ENCODE measurements around the gene CDC42.
A peak's percentile ranks its signal among the peaks of the same experiment; 100 is the strongest.
"Not testable (repeated sequence)": the region's sequence is repeated elsewhere in the genome, so short reads cannot be mapped to it uniquely, and the experiment has no call there.

Gene CDC42

DNA sequence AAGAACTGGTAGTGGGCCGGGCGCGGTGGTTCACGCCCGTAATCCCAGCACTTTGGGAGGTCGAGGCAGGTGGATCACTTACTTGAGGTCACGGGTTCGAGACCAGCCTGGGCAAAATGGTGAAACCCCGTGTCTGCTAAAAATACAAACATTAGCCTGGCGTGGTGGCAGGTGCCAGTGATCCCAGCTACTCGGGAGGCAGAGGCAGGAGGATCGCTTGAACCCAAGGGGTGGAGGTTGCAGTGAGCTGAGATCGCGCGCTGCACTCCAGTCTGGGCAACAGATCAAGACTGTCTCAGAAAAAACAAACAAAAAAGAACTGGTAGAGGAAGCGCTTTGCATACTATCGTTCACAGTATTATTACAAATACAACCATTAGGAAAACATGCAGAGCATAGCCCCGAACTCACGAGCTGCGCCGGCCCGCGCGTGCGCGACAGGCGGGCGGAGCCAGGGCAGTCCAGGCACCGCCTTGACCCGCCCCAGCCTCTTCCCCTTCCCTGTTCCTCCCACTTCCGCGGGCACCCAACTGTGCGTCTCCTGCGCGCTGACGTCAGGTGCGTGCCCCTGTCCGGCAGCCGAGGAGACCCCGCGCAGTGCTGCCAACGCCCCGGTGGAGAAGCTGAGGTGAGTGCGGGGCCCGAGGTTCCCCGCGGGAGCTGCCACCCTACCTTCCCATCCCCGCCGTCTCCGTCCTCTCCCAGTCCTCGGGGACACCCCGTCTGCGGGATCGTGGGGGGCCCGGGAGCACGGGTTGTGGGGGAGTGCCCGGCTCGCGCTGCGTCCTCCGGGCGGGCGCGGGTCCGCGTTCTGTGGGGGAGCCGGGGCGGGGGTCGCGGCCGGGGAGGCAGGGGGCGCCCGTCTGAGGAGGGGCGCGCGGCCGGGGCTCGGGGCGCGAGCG, at the start of gene CDC42:
Gene CDC42, plus strand, starts transcription at position 595 of the 902 bp plus-strand sequence. CDS start 25,770 bp downstream, outside the sequence.
- DNase-seq, result peak; percentile 98

DNA sequence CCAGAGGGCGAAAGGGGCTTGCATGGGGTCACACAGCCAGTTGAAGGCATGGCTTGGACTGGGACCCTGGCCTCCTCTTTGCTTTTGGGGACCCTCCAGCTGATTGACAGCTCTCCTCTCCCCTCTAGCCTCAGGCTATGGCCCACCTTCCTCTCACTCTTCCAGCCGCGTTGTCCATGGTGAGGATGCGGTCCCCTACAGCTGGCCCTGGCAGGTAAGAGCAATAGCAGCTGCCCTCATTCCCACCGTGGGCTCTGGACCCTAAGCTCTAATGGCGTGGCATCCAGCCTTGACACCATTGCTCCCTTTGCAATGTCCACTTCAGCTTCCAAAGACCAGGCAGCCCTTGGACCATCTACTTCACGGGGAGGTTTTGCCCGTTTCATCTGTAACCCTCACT, 49.6 kb upstream of the CDC42 start:
- DNase-seq, result not testable (repeated sequence)

DNA sequence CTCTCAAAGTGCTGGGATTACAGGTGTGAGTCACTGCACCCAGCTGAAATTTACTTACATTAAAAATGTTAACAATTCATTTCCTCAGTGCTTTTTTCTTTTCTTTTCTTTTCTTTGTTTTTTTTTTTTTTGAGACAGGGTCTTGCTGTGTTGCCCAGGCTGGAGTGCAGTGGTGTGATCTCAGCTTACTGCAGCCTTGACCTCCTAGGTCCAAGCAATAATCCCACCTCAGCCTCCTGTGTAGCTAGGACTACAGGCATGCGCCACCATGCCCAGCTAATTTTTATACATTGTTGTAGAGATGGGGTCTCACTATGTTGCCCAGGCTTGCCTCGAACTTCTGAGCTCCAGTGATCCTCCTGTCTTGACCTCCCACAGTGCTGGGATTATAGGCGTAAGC, 48.5 kb upstream of the CDC42 start:
- not testable (repeated sequence) for DNase-seq

DNA sequence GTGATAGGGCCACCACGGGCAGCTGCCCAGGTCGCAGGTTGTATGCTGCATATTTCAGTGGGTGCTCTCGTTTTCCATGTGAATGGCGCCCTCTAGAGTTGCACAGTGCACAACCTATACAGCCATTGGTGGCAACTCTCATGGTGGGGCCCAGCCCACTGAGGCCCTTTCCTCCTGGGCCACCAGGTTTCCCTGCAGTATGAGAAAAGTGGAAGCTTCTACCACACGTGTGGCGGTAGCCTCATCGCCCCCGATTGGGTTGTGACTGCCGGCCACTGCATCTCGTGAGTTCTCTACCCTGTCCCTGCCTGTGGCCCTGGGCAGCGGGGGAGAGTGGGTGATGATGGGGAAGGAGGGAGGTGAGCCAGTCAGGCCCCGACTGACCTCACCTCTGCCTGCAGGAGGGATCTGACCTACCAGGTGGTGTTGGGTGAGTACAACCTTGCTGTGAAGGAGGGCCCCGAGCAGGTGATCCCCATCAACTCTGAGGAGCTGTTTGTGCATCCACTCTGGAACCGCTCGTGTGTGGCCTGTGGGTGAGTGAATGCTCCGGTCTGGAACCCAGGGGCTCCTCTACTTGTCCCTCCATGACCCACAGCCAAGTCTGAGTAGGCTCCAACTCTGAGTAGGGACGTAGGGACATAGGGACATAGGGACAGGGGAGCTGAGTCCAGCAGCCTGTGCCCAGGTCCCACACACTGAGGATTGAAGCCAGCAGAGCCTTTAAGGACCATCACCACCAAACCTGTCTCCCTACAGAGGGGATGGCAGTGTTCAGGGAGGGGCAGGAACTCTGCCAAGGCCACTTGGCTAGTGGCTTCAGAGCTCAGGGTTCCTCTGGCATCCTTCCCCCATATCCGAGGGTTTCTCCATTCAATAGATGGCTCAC, 47.0 kb upstream of the CDC42 start:
- DNase-seq, result not testable (repeated sequence)

DNA sequence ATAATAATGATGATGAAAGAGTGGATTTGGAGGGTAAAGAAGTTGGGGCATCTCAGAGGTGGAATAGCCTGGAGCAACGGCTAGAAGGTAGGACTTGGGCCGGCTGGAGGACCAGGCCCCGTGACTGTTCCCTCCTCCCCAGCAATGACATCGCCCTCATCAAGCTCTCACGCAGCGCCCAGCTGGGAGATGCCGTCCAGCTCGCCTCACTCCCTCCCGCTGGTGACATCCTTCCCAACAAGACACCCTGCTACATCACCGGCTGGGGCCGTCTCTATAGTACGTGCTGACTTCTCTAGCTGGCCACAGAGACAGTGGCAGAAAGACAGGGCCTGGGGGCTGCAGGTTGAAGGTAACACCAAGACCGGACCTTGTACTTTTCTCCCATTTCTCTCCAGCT, 45.8 kb upstream of the CDC42 start:
- DNase-seq, result not testable (repeated sequence)

DNA sequence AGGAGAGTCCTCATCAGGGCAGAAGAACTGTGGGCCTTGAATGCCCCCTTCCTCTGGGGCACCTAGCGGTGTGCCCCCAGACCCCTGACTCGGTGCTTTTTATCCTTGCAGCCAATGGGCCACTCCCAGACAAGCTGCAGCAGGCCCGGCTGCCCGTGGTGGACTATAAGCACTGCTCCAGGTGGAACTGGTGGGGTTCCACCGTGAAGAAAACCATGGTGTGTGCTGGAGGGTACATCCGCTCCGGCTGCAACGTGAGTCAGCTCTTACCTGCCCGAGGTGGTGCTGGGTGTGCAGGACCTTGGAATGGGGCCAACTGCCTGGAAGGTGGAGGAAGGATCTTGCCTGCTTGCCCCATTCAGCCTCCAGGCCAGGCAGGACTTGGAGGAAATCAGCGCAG, 45.2 kb upstream of the CDC42 start:
- not testable (repeated sequence) for DNase-seq

DNA sequence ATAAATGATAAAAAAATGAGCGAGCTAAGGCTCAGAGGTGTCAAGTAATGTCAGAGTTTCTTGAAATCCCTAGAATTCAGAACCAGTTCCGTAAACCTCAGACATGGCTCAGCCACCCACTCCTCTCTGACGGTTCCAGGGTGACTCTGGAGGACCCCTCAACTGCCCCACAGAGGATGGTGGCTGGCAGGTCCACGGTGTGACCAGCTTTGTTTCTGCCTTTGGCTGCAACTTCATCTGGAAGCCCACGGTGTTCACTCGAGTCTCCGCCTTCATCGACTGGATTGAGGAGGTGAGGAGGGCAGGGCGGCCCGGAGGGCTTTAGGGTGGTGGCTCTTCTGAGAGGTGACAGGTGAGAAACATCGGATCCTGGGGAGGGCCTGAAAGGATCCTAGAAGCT, 42.9 kb upstream of the CDC42 start:
- not testable (repeated sequence) for DNase-seq

DNA sequence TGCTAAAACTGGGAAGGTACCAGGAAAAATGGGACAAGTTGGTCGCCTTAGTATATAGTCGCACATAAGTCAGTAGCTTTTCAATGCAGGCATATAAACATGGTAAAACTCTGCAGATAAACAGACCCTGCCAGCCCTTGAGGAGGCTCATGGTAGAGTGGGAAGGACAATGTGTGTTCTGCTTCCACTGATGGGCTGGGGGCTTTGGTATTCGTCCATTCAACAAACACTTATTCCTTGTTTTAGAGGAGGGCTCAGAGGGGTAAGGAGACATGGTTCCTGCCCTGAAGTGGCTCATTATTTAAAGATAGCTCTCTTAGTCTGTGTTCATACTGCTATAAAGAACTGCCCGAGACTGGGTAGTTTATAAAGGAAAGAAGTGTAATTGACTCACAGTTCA, 39.8 kb upstream of the CDC42 start:
- DNase-seq, result not testable (repeated sequence)

DNA sequence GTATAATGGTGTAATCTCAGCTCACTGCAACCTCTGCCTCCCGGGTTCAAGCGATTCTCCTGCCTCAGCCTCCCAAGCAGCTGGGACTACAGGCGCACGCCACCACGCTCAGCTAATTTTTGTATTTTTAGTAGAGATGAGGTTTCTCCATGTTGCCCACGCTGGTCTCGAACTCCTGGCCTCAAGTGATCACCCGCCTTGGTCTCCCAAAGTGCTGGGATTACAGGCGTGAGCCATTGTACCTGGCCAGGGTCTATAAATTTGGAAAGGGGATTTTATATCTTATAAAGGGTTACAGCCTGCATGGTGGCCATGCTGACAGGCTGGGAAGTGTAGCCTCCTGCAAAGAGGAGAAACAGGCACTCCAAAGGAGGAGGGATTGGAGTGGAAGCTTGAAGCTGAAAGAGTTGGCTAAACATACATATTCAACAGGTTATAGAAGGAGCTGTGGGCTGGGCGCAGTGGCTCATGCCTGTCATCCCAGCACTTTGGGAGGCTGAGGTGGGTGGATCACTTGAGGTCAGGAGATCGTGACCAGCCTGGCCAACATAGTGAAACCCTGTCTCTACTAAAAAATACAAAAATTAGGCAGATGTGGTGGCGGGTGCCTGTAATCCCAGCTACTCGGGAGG, 37.8 kb upstream of the CDC42 start:
- not testable (repeated sequence) for DNase-seq

DNA sequence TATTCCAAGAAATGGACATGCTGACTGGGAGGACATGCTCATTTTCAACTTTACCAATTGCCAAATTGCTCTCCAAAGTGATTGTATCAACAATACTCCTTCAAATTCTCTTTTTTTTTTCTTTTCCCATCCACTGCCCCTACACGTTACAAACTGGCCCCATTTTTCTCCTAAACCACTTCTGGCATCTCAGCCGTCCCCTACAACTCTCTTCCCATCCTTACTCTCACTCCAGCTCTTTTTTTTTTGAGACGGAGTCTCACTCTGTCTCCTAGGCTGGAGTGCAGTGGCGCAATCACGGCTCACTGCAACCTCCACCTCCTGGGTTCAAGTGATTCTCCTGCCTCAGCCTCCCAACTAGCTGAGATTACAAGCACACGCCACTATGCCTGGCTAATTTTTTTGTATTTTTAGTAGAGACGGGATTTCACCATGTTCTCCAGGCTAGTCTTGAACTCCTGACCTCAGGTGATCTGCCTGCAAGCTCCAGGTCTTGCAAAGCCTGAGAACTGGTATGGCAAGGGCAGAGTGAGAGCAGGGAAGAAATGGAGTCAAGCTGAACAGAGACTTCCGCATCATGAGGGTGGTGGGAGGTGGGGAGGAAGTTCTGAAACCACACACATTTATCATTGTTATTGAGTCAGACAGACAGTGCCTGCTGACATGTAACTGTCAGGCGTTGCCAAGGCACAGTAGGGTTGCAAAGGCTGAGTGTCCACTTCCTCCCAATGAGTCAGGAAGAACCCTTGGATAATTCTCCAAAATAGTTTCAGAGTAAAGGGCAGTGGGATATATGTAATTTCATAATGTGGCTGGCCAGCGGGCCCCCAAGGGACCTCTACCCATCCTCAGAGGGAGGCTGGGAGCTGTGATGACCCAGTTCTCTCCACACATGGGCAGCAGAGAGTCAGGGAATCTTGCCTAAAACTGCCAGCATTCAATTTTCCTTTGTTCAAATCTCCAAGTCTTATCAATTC, 33.6 kb upstream of the CDC42 start:
- peak; percentile 26 for DNase-seq

DNA sequence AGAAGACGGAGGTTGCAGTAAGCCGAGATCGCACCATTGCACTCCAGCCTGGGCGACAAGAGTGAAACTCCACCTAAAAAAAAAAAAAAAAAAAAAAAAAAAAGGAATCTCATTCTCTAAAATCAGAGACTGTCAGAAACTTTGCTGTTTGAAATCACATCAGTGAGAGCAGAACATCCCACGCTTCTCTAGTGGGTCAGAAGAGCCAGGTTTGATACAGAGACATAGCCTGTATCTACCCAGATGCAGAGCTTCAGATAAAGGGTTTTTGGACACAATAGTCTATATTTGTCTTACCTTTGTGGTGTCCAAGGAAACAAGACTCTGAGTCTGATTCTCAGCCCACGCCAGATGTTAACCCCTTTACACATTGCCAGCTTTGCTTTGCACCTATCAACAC, 31.4 kb upstream of the CDC42 start:
- no peak for DNase-seq

DNA sequence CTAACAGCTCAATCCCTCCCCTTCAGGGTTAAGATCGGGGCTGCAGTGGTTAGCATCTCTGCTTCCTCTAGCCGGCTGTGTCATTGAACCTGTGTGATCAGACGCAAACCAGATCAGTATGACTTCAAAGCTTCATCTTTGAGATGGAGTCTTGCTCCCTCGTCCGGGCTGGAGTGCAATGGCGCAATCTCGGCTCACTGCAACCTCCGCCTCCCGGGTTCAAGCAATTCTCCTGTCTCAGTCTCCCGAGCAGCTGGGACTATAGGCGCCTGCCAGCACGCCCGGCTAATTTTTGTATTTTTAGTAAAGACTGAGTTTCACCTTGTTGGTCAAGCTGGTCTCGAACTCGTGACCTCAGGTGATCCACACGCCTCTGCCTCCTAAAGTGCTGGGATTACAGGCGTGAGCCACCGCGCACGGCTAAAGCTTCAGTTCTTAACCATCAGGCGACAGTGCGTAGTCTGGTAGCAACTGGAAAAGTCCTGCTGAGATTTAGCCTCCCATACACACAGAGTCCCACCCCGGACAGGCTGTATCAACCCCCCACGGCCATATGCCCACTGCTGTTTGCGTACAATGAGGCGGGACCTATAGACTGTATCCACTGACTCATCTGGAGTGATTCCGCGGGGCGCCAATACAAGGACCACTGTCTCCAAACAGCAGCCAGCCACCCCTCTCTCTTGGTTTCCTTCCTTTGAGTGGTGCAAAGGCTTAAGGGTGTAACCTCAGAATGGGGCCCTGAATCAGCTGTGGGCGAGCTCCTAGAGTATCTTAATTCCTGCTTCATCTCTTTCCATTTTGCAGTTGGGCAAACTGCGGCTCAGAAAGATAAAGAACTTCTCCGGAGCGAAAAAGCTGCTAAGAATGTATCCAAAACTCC, 27.8 kb upstream of the CDC42 start:
- peak; percentile 87 for DNase-seq

DNA sequence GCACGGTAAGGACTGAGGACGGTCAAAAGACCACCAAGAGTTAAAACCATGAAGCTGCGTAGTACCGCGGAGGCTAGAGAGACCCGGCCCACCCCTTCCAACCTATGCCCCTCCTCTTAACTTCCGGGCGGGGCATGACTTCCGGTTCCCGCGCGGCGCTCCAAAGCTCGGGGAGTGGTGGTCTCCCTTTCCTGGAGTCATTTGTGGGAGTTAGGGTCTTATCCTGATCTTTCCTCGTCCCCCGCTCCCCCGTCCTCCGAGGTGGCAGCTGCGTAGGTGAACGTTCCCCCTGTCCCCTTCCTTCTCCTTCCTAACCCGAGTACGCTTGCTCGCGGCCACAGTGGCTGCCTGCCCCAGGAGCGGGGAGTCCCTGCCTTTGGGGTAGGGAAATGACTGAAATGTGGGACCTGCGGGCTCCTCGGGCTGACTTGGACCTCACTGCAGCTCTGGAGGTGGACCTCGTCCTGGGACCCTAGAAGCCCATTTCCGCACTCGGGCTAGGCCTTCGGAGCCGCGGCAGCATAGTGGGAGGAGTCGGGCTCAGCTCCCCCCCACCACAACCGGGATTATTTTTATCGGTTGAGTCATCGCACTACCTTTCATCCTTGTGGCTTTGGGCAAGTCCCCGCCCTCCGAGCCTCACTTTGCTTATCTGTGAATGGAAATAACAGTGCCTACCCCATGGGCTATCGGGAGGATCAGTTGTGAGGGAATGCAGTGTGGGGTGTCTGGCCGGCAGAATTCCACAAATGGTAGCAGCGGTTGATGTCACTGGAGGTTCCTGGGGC, 26.9 kb upstream of the CDC42 start:
- peak; percentile 91 for DNase-seq

DNA sequence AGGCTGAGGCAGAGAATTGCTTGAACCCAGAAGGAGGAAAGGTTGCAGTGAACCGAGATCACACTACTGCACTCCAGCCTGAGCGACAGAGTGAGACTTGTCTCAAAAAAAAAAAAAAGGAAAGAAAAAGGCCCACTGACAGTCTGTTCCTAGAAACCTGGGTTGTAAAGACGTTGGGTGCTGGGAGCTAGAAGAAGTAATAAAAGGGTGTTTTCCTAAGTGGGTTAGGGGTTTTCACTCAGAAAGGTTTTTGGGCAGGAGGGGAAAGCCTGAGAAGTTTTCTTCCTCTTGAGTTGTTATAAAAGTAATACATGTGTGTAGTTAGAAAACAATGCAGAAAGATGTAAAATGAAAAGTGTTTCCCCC, 25.6 kb upstream of the CDC42 start:
- DNase-seq, result no peak

DNA sequence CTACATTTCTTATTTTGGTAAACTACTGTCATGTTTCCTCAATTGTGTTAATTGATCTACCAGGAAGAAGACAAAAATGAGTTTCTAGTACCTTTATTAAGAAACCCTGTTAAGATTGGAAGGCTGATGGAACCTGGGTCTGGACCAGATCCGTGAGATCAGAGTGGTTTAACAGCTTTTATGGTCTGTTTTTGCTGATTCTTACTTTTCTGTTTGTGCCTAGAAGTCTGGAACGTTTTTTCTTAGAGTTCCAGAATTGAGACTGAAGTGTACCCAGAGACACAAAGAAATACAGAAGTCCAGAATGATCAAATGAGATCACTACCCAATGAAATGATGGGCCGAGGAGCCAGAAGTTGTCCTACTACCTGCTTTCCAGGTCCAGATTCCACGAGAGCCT, 22.5 kb upstream of the CDC42 start:
- DNase-seq, result no peak

DNA sequence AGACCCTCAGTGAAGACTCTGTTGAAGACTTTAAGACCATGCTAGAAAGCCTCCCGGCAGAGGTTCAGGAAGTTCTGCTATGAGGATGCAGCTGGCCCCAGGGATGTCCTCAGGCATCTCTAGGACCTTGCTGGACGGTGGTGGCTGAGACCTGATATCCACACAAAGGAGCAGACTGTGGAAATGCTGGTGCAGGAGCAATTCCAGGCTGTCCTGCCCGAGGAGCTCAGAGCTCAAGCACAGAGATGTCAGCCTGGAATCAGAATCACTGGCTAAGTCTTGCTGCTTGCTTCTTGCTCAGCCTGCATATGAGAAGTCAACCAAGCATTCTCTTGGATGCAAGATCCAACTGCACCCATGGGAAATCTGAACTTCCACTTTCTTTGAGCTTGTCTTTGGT, 22.0 kb upstream of the CDC42 start:
- no peak for DNase-seq

DNA sequence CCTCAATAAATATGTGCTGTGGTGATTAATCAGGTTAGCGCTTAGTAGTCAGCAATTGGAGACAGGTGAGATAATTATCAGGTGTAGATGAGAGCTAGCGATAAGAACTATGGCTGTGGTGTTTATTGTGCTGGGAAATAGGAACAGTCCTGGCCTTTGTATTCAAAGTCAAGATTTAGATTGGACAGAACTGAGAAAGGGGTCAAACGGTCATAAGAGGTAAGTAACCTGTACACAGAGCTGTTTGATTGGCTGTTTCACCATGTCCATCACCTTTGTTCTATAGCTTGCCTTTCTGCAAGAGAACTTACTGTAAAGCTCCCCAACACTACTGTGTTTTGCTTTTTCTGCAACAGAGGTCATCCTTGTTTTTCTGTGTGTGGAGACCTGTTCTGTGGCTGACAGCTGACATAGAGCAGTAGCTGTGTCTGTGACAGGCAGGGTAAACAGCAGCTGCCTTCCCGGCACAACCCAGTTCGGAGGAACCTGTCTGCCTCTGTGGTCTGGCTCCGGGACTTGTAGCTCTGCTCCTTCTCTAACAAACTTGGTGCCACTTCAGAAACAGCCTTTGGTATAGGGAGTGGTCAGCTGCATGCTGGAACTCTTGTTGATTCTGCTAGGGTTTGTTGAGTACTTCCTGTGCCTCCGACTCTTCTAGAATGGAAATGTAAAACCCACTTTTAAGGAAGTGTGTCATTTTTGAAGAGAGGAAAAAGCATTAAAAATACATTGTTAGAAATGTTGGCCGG, 21.1 kb upstream of the CDC42 start:
- no peak for DNase-seq

DNA sequence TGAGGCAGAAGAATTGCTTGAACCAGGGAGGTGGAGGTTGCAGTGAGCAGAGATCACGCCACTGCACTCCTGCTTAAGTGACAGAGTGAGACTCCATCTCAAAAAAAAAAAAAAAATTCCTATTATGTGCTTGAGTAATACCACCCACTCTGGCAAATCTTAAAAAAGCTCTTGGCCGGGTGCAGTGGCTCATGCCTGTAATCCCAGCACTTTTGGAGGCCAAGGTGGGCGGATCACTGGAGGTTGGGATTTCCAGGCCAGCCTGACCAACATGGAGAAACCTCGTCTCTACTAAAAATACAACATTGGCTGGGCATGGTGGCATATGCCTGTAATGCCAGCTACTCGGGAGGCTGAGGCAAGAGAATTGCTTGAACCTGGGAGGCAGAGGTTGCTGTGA, 17.7 kb upstream of the CDC42 start:
- DNase-seq, result not testable (repeated sequence)

DNA sequence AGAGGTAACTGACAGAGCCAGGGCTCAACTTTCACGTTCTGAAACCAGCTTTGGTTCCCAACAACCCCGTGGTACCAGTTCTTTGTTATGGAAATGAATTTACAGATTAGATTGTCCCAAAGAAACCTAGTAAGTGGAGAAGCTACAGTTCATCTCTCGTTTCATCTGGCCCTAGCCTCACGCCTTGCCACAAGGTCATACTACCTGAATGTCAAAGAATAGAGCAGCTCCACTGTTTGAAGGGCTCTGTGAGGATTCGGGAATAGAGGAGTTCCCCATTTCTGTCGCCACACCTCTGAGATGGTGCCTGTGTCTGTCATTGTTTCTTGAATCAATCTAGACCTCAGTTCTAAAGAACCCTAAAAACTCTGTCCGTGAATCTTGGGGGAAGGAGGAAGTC, 15.0 kb upstream of the CDC42 start:
- no peak for DNase-seq

All from right hindlimb (tissue), 1 donor.